Endothelial cell of umbilical vein (primary cell): ENCODE results near the gene ERCC1. TPM values are rescaled to one million over a fixed set of nuclear protein-coding genes. Genes with fewer than 3 reads are reported as not detected.

Experiments used
- BruUV-seq: library from RNA; stranded (reverse); fragments of 400-500 nt; replicated peaks from 2 replicates; lab custom pipeline; 2021; lab: Mats Ljungman, UMichigan
- CTCF ChIA-PET: fragments of 300-600, 350-600 bp; sonication (Branson Sonifier 250); formaldehyde crosslinking; loops from one replicate; lab custom pipeline; 2021; ENCODE audit warnings: antibody characterized with exemption, inconsistent platforms; lab: Charles Lee
- POLR2A ChIA-PET: fragments of 300-600, 350-600 bp; sonication (Branson Sonifier 250); formaldehyde crosslinking; loops from one replicate; lab custom pipeline; 2021; ENCODE audit warnings: antibody characterized with exemption, inconsistent platforms; lab: Charles Lee
- DNase-seq: peaks from one replicate; pipeline ENCODE4 v3.0.0-alpha.2; 2011; ENCODE audit warnings: low read depth, low spot score
- FAIRE-seq: peaks from 2 replicates; lab custom pipeline; 2011; peaks lifted over from hg19 to GRCh38; lab: Jason Lieb, UNC
- H2AFZ ChIP-seq: 2 replicates; pipeline ENCODE4 v1.6.0; 2012; ENCODE audit warnings: low read depth, low read length, control low read depth, inconsistent platforms
- H3K27ac ChIP-seq: 2 replicates; pipeline ENCODE4 v1.5.1; 2011; ENCODE audit warnings: low read depth, mild to moderate bottlenecking, control low read depth, low read length, moderate library complexity; ENCODE audit not compliant: insufficient read depth
- H3K27me3 ChIP-seq, 2 experiments: 2 replicates each; pipeline versions ENCODE4 v1.6.0 to v1.6.1; 2011; ENCODE audit warnings: low read length in 2 of 2, mixed read lengths in 1 of 2; ENCODE audit not compliant: control insufficient read depth in 2 of 2, insufficient read depth in 2 of 2
- H3K36me3 ChIP-seq, 2 experiments: 2 replicates in 1 of 2; 3 replicates in 1 of 2; pipeline ENCODE4 v1.5.1; 2011; ENCODE audit warnings: low read length in 2 of 2, mild to moderate bottlenecking in 1 of 2, moderate library complexity in 1 of 2; ENCODE audit not compliant: control insufficient read depth in 2 of 2, insufficient read depth in 2 of 2; ENCODE audit errors: extremely low read depth in 1 of 2
- H3K4me1 ChIP-seq: 3 replicates; pipeline ENCODE4 v1.5.1; 2011; ENCODE audit warnings: mild to moderate bottlenecking, low read length; ENCODE audit not compliant: control insufficient read depth, insufficient read depth; ENCODE audit errors: extremely low read depth
- H3K4me2 ChIP-seq: 2 replicates; pipeline ENCODE4 v1.6.1; 2011; ENCODE audit warnings: low read length, control low read depth, mixed read lengths; ENCODE audit not compliant: insufficient read depth
- H3K4me3 ChIP-seq, 3 experiments: fragments of 200-600 bp in 1 of 3; sonication (generic), shearing (Covaris generic) in 1 of 3; replicated peaks in 1 of 3; 2 replicates each; pipeline ENCODE4 v1.5.1; 2011 to 2016; ENCODE audit warnings: control low read depth in 3 of 3, low read length in 3 of 3, mild to moderate bottlenecking in 2 of 3, inconsistent platforms in 1 of 3, low read depth in 1 of 3, moderate library complexity in 1 of 3; ENCODE audit not compliant: insufficient read depth in 1 of 3
- H3K79me2 ChIP-seq: 2 replicates; pipeline ENCODE4 v1.6.0; 2012; ENCODE audit warnings: low read length, inconsistent platforms; ENCODE audit not compliant: control insufficient read depth, insufficient read depth
- H3K9ac ChIP-seq: replicated peaks from 2 replicates; pipeline ENCODE3; 2011; ENCODE audit warnings: low read length, control low read depth; ENCODE audit not compliant: insufficient read depth; ENCODE audit errors: extremely low read depth
- H3K9me1 ChIP-seq: replicated peaks from 3 replicates; pipeline ENCODE4 v1.6.0; 2011; ENCODE audit warnings: mild to moderate bottlenecking, low read length; ENCODE audit not compliant: control insufficient read depth, insufficient read depth; ENCODE audit errors: extremely low read depth
- H3K9me3 ChIP-seq: replicated peaks from 2 replicates; pipeline ENCODE4 v1.5.1; 2012; ENCODE audit warnings: low read length, inconsistent platforms; ENCODE audit not compliant: control insufficient read depth, insufficient read depth
- H4K20me1 ChIP-seq: replicated peaks from 2 replicates; pipeline ENCODE3; 2011; ENCODE audit warnings: mild to moderate bottlenecking, low read length; ENCODE audit not compliant: control insufficient read depth, insufficient read depth; ENCODE audit errors: extremely low read depth
- EZH2 ChIP-seq: IDR thresholded peaks from 2 replicates; pipeline ENCODE4 v1.6.1; 2012; ENCODE audit warnings: borderline replicate concordance, low read depth, mild to moderate bottlenecking, moderate library complexity, low read length, inconsistent platforms; ENCODE audit not compliant: severe bottlenecking
- FOS ChIP-seq: IDR thresholded peaks from 2 replicates; pipeline ENCODE4 v1.6.1; 2011; ENCODE audit warnings: mild to moderate bottlenecking, low read length, moderate library complexity, borderline replicate concordance; ENCODE audit not compliant: insufficient read depth
- GATA2 ChIP-seq: IDR thresholded peaks from 2 replicates; pipeline ENCODE4 v1.7.0; 2011; ENCODE audit warnings: low read depth, mild to moderate bottlenecking, moderate library complexity, mixed read lengths, low read length; ENCODE audit not compliant: insufficient read length, insufficient read depth
- MAX ChIP-seq: IDR thresholded peaks from 2 replicates; pipeline ENCODE4 v1.6.1; 2011; ENCODE audit not compliant: insufficient read depth, insufficient read length
- MYC ChIP-seq: IDR thresholded peaks from one replicate; pipeline ENCODE4 v1.6.1; 2011; ENCODE audit warnings: mild to moderate bottlenecking, low read depth, low read length
- POLR2A ChIP-seq: IDR thresholded peaks from 2 replicates; pipeline ENCODE4 v1.6.1; 2012; ENCODE audit warnings: low read depth, mild to moderate bottlenecking, control low read depth, low read length
- POLR2AphosphoS5 ChIP-seq: IDR thresholded peaks from 2 replicates; pipeline ENCODE4 v1.6.1; 2012; ENCODE audit warnings: low read depth, mild to moderate bottlenecking, control low read depth, low read length, moderate library complexity; ENCODE audit not compliant: insufficient read depth
- dilution Hi-C: fragments of 300-500 bp; cut with MboI; formaldehyde crosslinking; loops from one replicate; pipeline ENCODE4 v1.15.0; 2019; ENCODE audit warnings: low sequenced_read_pairs; ENCODE audit not compliant: extremely low pct_ligation_motif_present
- intact Hi-C: fragments of 100-400 bp; cut with micrococcal nuclease; formaldehyde crosslinking; loops from one replicate; pipeline ENCODE4 v1.10.0; 2022
- polyA plus RNA-seq, 4 experiments: library from polyadenylated mRNA; depleted of rRNA in 3 of 4; stranded (reverse) in 3 of 4; unstranded in 1 of 4; fragments of >200 nt; gene quantifications; 2 replicates each; pipeline versions ENCODE4 v1.2.1 to v1.2.3, GENCODE V29; 2011 to 2012; ENCODE audit warnings: missing spikeins in 1 of 4
- total RNA-seq: library from RNA; stranded (reverse); gene quantifications from 2 replicates; pipeline ENCODE4 v1.2.3, GENCODE V29; 2021
- TF ChIP-seq, protein P1 (sequence below), 2 donors: IDR thresholded peaks; 1 replicate in 1 of 2; 2 replicates in 1 of 2; pipeline ENCODE4 v1.5.1; 2011; ENCODE audit warnings: low read length in 2 of 2, mild to moderate bottlenecking in 2 of 2, moderate library complexity in 2 of 2, control low read depth in 1 of 2, inconsistent platforms in 1 of 2, low read depth in 1 of 2; ENCODE audit not compliant: insufficient read depth in 1 of 2; ENCODE audit errors: extremely low read depth in 1 of 2

The ERCC1 gene
- total and polyA plus RNA-seq, 2 donors (not counting 3 experiments of a cell fraction or from before 2014, with no cell fraction given), result 81.8 to 126 TPM

DNA sequence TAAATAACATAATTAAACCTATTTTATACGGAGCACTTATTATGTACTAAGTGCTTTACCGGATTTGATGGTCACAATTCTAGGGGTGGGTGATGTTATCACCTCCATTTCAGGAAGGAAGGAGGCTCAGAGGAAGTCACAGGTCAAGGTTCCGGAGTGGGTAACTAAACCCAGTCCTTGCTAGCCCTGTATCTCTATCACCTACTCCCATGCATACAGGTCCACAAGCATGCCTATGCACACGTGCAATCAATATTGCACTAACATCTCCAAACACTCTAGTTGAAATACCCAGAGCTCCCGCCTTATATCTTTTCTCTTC lies 26.3 kb upstream of the ERCC1 start:
- H3K27me3 ChIP-seq, result no peaks in the 10 kb centered on the region
- H2AFZ ChIP-seq, result peak overlapping the region; percentile 65
- peak overlapping the region; percentile 84 for H3K9ac ChIP-seq
- BruUV-seq, result no TSS peak
- no peaks in the 10 kb centered on the region for H3K36me3 ChIP-seq
- ChIA-PET POLR2A (no interaction called here), CTCF (interaction anchor here (1.9 to 2.3 kb wide), 3 partner anchors 10 to 29 kb away, joined by 9 to 17 read pairs (median 11); partner anchors contain the start of gene FOSB)
- dilution Hi-C loops (no loop called here), intact Hi-C loops (loop anchor here (1.0 kb wide), 1 partner anchor 19 kb away; no protein-coding TSS in a partner anchor)
- FAIRE-seq (no peak), DNase-seq (peak; percentile 32)
- H4K20me1 ChIP-seq, result no peaks in the 10 kb centered on the region
- no peaks in the 10 kb centered on the region for H3K9me3 ChIP-seq
- peak overlapping the region; percentile 54 for H3K4me2 ChIP-seq
- peak overlapping the region; percentile 87 for H3K27ac ChIP-seq
- peaks cover 20% of the 10 kb centered on the region for H3K4me1 ChIP-seq
- peak overlapping the region in 2 of 3 experiments; percentile 37 to 53 for H3K4me3 ChIP-seq
- no peaks in the 10 kb centered on the region for H3K9me1 ChIP-seq
- H3K79me2 ChIP-seq, result no peaks in the 10 kb centered on the region
- TF ChIP-seq POLR2AphosphoS5 (no peak), GATA2 (peak; percentile 38), EZH2 (no peak), POLR2A (no peak), MAX (no peak), MYC (no peak), FOS (no peak)
- TF ChIP-seq, protein P1, sequence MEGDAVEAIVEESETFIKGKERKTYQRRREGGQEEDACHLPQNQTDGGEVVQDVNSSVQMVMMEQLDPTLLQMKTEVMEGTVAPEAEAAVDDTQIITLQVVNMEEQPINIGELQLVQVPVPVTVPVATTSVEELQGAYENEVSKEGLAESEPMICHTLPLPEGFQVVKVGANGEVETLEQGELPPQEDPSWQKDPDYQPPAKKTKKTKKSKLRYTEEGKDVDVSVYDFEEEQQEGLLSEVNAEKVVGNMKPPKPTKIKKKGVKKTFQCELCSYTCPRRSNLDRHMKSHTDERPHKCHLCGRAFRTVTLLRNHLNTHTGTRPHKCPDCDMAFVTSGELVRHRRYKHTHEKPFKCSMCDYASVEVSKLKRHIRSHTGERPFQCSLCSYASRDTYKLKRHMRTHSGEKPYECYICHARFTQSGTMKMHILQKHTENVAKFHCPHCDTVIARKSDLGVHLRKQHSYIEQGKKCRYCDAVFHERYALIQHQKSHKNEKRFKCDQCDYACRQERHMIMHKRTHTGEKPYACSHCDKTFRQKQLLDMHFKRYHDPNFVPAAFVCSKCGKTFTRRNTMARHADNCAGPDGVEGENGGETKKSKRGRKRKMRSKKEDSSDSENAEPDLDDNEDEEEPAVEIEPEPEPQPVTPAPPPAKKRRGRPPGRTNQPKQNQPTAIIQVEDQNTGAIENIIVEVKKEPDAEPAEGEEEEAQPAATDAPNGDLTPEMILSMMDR (IDR thresholded peaks at IDR 0.05; ENCODE audit: extremely low read depth in 1 of 2, insufficient read depth in 1 of 2, low read depth in 1 of 2, low read length in 2 of 2), result no peak
